ENCODE results near the gene NEFH. TPM values are rescaled to one million over a fixed set of nuclear protein-coding genes. Genes with fewer than 3 reads are reported as not detected.

The NEFH gene
- total RNA-seq, 1 experiment from 2014 or later, result not detected

DNA sequence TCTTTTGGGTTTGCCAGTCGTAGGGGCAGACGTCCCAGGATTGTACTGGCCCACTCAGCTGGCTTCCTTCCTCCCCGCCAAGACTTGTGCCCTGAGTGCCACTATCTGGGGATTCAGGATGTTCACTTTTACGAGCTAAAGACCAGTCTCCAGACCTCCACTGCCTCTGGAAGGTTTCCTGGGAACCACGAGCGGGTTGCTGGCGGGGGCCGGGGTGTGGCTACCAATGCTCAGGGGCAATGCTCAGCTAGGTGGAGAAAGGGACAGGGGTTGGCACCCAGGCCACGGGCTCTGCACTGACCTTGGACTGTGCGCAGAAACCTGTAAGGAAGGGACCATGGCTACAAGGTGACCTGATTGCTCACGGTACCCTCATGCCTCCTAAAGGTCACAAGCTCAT lies 2.2 kb downstream of the NEFH start:
- H3K27me3 Mint-ChIP-seq (ENCODE audit: unreplicated experiment), result peaks cover 53% of the 10 kb centered on the region
- no peak overlapping the region for H3K27ac Mint-ChIP-seq (ENCODE audit: unreplicated experiment)
- H3K9me3 Mint-ChIP-seq (ENCODE audit: low read depth, unreplicated experiment), result no peaks in the 10 kb centered on the region
- BruUV-seq (replicated peaks), result no TSS peak
- DNase-seq, result no peak
- CTCF ChIA-PET, result no interaction called here
- no peaks in the 10 kb centered on the region for H3K4me1 Mint-ChIP-seq (ENCODE audit: low read depth, unreplicated experiment)
- intact Hi-C loops (cut with micrococcal nuclease; ENCODE audit: unreplicated experiment), result no loop called here
- H3K4me3 Mint-ChIP-seq (ENCODE audit: low read depth, unreplicated experiment), result no peak overlapping the region
- H3K36me3 Mint-ChIP-seq (ENCODE audit: insufficient read depth, unreplicated experiment), result no peaks in the 10 kb centered on the region
- TF ChIP-seq, protein P1, sequence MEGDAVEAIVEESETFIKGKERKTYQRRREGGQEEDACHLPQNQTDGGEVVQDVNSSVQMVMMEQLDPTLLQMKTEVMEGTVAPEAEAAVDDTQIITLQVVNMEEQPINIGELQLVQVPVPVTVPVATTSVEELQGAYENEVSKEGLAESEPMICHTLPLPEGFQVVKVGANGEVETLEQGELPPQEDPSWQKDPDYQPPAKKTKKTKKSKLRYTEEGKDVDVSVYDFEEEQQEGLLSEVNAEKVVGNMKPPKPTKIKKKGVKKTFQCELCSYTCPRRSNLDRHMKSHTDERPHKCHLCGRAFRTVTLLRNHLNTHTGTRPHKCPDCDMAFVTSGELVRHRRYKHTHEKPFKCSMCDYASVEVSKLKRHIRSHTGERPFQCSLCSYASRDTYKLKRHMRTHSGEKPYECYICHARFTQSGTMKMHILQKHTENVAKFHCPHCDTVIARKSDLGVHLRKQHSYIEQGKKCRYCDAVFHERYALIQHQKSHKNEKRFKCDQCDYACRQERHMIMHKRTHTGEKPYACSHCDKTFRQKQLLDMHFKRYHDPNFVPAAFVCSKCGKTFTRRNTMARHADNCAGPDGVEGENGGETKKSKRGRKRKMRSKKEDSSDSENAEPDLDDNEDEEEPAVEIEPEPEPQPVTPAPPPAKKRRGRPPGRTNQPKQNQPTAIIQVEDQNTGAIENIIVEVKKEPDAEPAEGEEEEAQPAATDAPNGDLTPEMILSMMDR (IDR thresholded peaks at IDR 0.05; ENCODE audit: unreplicated experiment), result no peak

DNA sequence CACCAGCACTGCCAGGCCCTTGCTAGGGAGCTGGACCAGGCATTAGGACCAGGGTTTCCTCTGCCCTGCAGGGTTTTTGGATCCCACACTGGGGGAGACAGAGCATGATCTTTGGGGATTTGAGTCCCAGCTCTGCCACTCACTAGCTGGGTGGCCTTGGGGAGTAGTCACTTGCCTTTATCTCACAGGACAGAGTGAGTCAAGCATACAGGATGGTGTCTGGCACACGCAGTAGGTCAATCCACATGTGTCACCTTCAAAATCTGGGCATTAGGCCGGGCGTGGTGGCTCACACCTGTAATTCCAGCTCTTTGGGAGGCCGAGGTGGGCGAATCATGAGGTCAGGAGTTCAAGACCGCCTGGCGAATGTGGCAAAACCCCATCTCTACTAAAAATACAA lies 2.7 kb downstream of the NEFH start:
- H3K27ac Mint-ChIP-seq (ENCODE audit: unreplicated experiment), result no peak overlapping the region
- H3K4me1 Mint-ChIP-seq (ENCODE audit: low read depth, unreplicated experiment), result no peaks in the 10 kb centered on the region
- intact Hi-C loops (cut with micrococcal nuclease; ENCODE audit: unreplicated experiment), result no loop called here
- no peaks in the 10 kb centered on the region for H3K36me3 Mint-ChIP-seq (ENCODE audit: insufficient read depth, unreplicated experiment)
- BruUV-seq (replicated peaks), result no TSS peak
- no peak for DNase-seq
- TF ChIP-seq, protein P1 (IDR thresholded peaks at IDR 0.05; ENCODE audit: unreplicated experiment), result no peak
- no peak overlapping the region for H3K4me3 Mint-ChIP-seq (ENCODE audit: low read depth, unreplicated experiment)
- peaks cover 53% of the 10 kb centered on the region for H3K27me3 Mint-ChIP-seq (ENCODE audit: unreplicated experiment)
- CTCF ChIA-PET, result interaction anchor here (0.7 kb wide), 1 partner anchor 153 kb away, joined by 4 read pairs; no protein-coding TSS in a partner anchor
- H3K9me3 Mint-ChIP-seq (ENCODE audit: low read depth, unreplicated experiment), result no peaks in the 10 kb centered on the region

- Mint-ChIP-seq H3K27ac (ENCODE audit: unreplicated experiment) (no peak overlapping the region), H3K36me3 (ENCODE audit: insufficient read depth, unreplicated experiment) (no peaks in the 10 kb centered on the region), H3K4me3 (ENCODE audit: low read depth, unreplicated experiment) (no peak overlapping the region), H3K4me1 (ENCODE audit: low read depth, unreplicated experiment) (no peaks in the 10 kb centered on the region), H3K9me3 (ENCODE audit: low read depth, unreplicated experiment) (no peaks in the 10 kb centered on the region), H3K27me3 (ENCODE audit: unreplicated experiment) (peaks cover 53% of the 10 kb centered on the region)
- intact Hi-C loops (cut with micrococcal nuclease; ENCODE audit: unreplicated experiment), result no loop called here
- BruUV-seq (replicated peaks), result no TSS peak
- TF ChIP-seq, protein P1 (IDR thresholded peaks at IDR 0.05; ENCODE audit: unreplicated experiment), result no peak
- DNase-seq, result no peak
- CTCF ChIA-PET, result interaction anchor here (0.6 to 0.7 kb wide), 2 partner anchors 52 to 154 kb away, joined by 3 to 4 read pairs; no protein-coding TSS in a partner anchor
Measured at GRCh38 chr22:29483254-29483653, 3.2 kb downstream of the NEFH start.

DNA sequence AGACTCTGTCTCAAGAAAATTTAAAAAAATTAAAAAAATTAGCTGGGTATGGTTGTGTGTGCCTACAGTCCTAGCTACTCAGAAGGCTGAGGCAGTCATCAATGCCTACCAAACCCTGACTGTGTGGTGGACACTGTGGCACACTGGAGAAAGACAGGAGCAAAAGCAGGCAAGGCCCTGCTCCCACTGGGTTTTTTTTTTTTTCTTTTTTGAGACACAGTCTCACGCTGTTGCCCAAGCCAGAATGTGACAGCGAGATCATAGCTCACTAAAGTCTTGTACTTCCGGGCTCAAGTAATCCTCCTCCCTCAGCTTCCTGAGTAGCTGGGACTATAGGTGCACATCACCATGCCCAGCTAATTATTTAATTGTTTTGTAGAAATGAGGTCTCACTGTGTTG lies 4.6 kb downstream of the NEFH start:
- no TSS peak for BruUV-seq (replicated peaks)
- TF ChIP-seq, protein P1 (IDR thresholded peaks at IDR 0.05; ENCODE audit: unreplicated experiment), result no peak
- peaks cover 53% of the 10 kb centered on the region for H3K27me3 Mint-ChIP-seq (ENCODE audit: unreplicated experiment)
- no peak overlapping the region for H3K4me3 Mint-ChIP-seq (ENCODE audit: low read depth, unreplicated experiment)
- no peaks in the 10 kb centered on the region for H3K4me1 Mint-ChIP-seq (ENCODE audit: low read depth, unreplicated experiment)
- peaks cover 3% of the 10 kb centered on the region for H3K9me3 Mint-ChIP-seq (ENCODE audit: low read depth, unreplicated experiment)
- CTCF ChIA-PET, result no interaction called here
- no peak for DNase-seq
- no peak overlapping the region for H3K27ac Mint-ChIP-seq (ENCODE audit: unreplicated experiment)
- H3K36me3 Mint-ChIP-seq (ENCODE audit: insufficient read depth, unreplicated experiment), result no peaks in the 10 kb centered on the region
- intact Hi-C loops (cut with micrococcal nuclease; ENCODE audit: unreplicated experiment), result no loop called here

Data from Calu3 (cell line).